Memory B cell (primary cell): Measurements from ENCODE around the gene ZNF599.

Source experiments
- ATAC-seq: fragments of 150-1000 bp; cut with Tn5 transposase; 2 replicates; pipeline ENCODE4 v1.10.0; 2021; ENCODE audit warnings: low read depth, mild to moderate bottlenecking, moderate library complexity
- DNase-seq, 2 donors: peaks; one replicate each; pipeline ENCODE4 v3.0.0; 2022; ENCODE audit warnings: low spot score in 2 of 2
- H3K27ac Mint-ChIP-seq: one replicate; pipeline ENCODE4 v1.8.0; 2022; ENCODE audit warnings: mild to moderate bottlenecking, moderate library complexity, mixed read lengths
- H3K27me3 Mint-ChIP-seq: one replicate; pipeline ENCODE4 v1.8.0; 2022; ENCODE audit warnings: mixed read lengths
- H3K36me3 Mint-ChIP-seq: one replicate; pipeline ENCODE4 v1.8.0; 2022; ENCODE audit warnings: mild to moderate bottlenecking, mixed read lengths
- H3K4me1 Mint-ChIP-seq: one replicate; pipeline ENCODE4 v1.8.0; 2022; ENCODE audit warnings: mixed read lengths
- H3K4me3 Mint-ChIP-seq: one replicate; pipeline ENCODE4 v1.8.0; 2022; ENCODE audit warnings: mild to moderate bottlenecking, moderate library complexity, mixed read lengths
- H3K9me3 Mint-ChIP-seq: one replicate; pipeline ENCODE4 v1.8.0; 2022; ENCODE audit warnings: mixed read lengths

ZNF599 gene

GRCh38 chr19:34778342-34778741 is 5.3 kb upstream of the ZNF599 start:
- H3K36me3 Mint-ChIP-seq = peaks cover 4% of the 10 kb centered on the region
- DNase-seq (no peak), ATAC-seq (no peak)
- H3K4me3 Mint-ChIP-seq = no peak overlapping the region
- H3K27ac Mint-ChIP-seq = no peak overlapping the region
- no peaks in the 10 kb centered on the region for H3K4me1 Mint-ChIP-seq
- H3K9me3 Mint-ChIP-seq = peaks cover 9% of the 10 kb centered on the region
- H3K27me3 Mint-ChIP-seq = peaks cover 9% of the 10 kb centered on the region

- peaks cover 5% of the 10 kb centered on the region for H3K4me1 Mint-ChIP-seq
- no peak overlapping the region for H3K4me3 Mint-ChIP-seq
- H3K27ac Mint-ChIP-seq = no peak overlapping the region
- peaks cover 4% of the 10 kb centered on the region for H3K27me3 Mint-ChIP-seq
- DNase-seq (no peak), ATAC-seq (no peak)
- peaks cover 3% of the 10 kb centered on the region for H3K36me3 Mint-ChIP-seq
- H3K9me3 Mint-ChIP-seq = peaks cover 4% of the 10 kb centered on the region
Observed at GRCh38 chr19:34774857-34775256, 1.8 kb upstream of the ZNF599 start.

GRCh38 chr19:34773555-34773864 is 495 bp upstream of the ZNF599 start:
- H3K36me3 Mint-ChIP-seq = peaks cover 5% of the 10 kb centered on the region
- peaks cover 4% of the 10 kb centered on the region for H3K9me3 Mint-ChIP-seq
- peaks cover 4% of the 10 kb centered on the region for H3K27me3 Mint-ChIP-seq
- peak overlapping the region; percentile 93 for H3K4me3 Mint-ChIP-seq
- H3K27ac Mint-ChIP-seq = no peak overlapping the region
- DNase-seq (no peak), ATAC-seq (no peak)
- peaks cover 5% of the 10 kb centered on the region for H3K4me1 Mint-ChIP-seq

GRCh38 chr19:34767951-34768350 is 5.1 kb downstream of the ZNF599 start:
- Mint-ChIP-seq H3K4me3 (no peak overlapping the region), H3K27me3 (no peaks in the 10 kb centered on the region), H3K36me3 (peaks cover 47% of the 10 kb centered on the region), H3K4me1 (peaks cover 5% of the 10 kb centered on the region), H3K9me3 (peaks cover 12% of the 10 kb centered on the region), H3K27ac (no peak overlapping the region)
- DNase-seq = no peak
- ATAC-seq = no peak

- H3K27ac Mint-ChIP-seq = no peak overlapping the region
- no peaks in the 10 kb centered on the region for H3K27me3 Mint-ChIP-seq
- ATAC-seq (no peak), DNase-seq (no peak)
- peaks cover 60% of the 10 kb centered on the region for H3K36me3 Mint-ChIP-seq
- H3K9me3 Mint-ChIP-seq = peaks cover 21% of the 10 kb centered on the region
- peaks cover 1% of the 10 kb centered on the region for H3K4me1 Mint-ChIP-seq
- no peak overlapping the region for H3K4me3 Mint-ChIP-seq
Observed at GRCh38 chr19:34766386-34766785, 6.6 kb downstream of the ZNF599 start.

GRCh38 chr19:34759218-34759917 is 13.6 kb downstream of the ZNF599 start:
- Mint-ChIP-seq H3K4me3 (no peak overlapping the region), H3K27ac (no peak overlapping the region), H3K4me1 (no peaks in the 10 kb centered on the region), H3K27me3 (no peaks in the 10 kb centered on the region), H3K9me3 (peaks cover 28% of the 10 kb centered on the region), H3K36me3 (peaks cover 39% of the 10 kb centered on the region)
- ATAC-seq (no peak), DNase-seq (no peak)

- H3K27ac Mint-ChIP-seq = no peak overlapping the region
- DNase-seq (no peak), ATAC-seq (no peak)
- no peaks in the 10 kb centered on the region for H3K4me1 Mint-ChIP-seq
- peaks cover 31% of the 10 kb centered on the region for H3K36me3 Mint-ChIP-seq
- H3K27me3 Mint-ChIP-seq = no peaks in the 10 kb centered on the region
- H3K9me3 Mint-ChIP-seq = peaks cover 30% of the 10 kb centered on the region
- H3K4me3 Mint-ChIP-seq = no peak overlapping the region
Observed at GRCh38 chr19:34757441-34757840, 15.6 kb downstream of the ZNF599 start.

- Mint-ChIP-seq H3K27me3 (no peaks in the 10 kb centered on the region), H3K27ac (no peak overlapping the region), H3K4me3 (no peak overlapping the region), H3K4me1 (no peaks in the 10 kb centered on the region), H3K9me3 (peaks cover 31% of the 10 kb centered on the region), H3K36me3 (peaks cover 50% of the 10 kb centered on the region)
- DNase-seq = no peak
- ATAC-seq = no peak
Observed at GRCh38 chr19:34744896-34745690, 27.9 kb downstream of the ZNF599 start.

GRCh38 chr19:34734537-34735103 is 38.4 kb downstream of the ZNF599 start:
- Mint-ChIP-seq H3K4me3 (peak overlapping the region; percentile 97), H3K27me3 (no peaks in the 10 kb centered on the region), H3K4me1 (peaks cover 16% of the 10 kb centered on the region), H3K36me3 (peaks cover 24% of the 10 kb centered on the region), H3K27ac (peak overlapping the region; percentile 93), H3K9me3 (peaks cover 11% of the 10 kb centered on the region)
- DNase-seq = no peak
- no peak for ATAC-seq

GRCh38 chr19:34733746-34734536 is 39.1 kb downstream of the ZNF599 start, which contains the start of gene ZNF181:
Gene ZNF181 (plus strand): TSS chr19:34734243. CDS start chr19:34735038, 795 bp downstream.
- peaks cover 19% of the 10 kb centered on the region for H3K36me3 Mint-ChIP-seq
- peak within 1 kb of the TSS; percentile 97 for H3K4me3 Mint-ChIP-seq
- peaks cover 16% of the 10 kb centered on the region for H3K4me1 Mint-ChIP-seq
- ATAC-seq (peak; percentile 81), DNase-seq (peak; percentile 59 to 71)
- peaks cover 8% of the 10 kb centered on the region for H3K9me3 Mint-ChIP-seq
- H3K27ac Mint-ChIP-seq = peak within 1 kb of the TSS; percentile 93
- H3K27me3 Mint-ChIP-seq = peaks cover 2% of the 10 kb centered on the region

- Mint-ChIP-seq H3K4me1 (peaks cover 16% of the 10 kb centered on the region), H3K27me3 (peaks cover 3% of the 10 kb centered on the region), H3K4me3 (peak overlapping the region; percentile 97), H3K36me3 (peaks cover 14% of the 10 kb centered on the region), H3K9me3 (peaks cover 6% of the 10 kb centered on the region), H3K27ac (peak overlapping the region; percentile 93)
- DNase-seq (no peak), ATAC-seq (peak; percentile 11)
Observed at GRCh38 chr19:34733266-34733745, 39.7 kb downstream of the ZNF599 start.

- peaks cover 6% of the 10 kb centered on the region for H3K9me3 Mint-ChIP-seq
- no peak overlapping the region for H3K27ac Mint-ChIP-seq
- H3K27me3 Mint-ChIP-seq = peaks cover 6% of the 10 kb centered on the region
- peaks cover 16% of the 10 kb centered on the region for H3K4me1 Mint-ChIP-seq
- DNase-seq (no peak), ATAC-seq (no peak)
- peaks cover 13% of the 10 kb centered on the region for H3K36me3 Mint-ChIP-seq
- peak overlapping the region; percentile 59 for H3K4me3 Mint-ChIP-seq
Observed at GRCh38 chr19:34732612-34733211, 40.3 kb downstream of the ZNF599 start.

- ATAC-seq (no peak), DNase-seq (no peak)
- Mint-ChIP-seq H3K27me3 (peaks cover 10% of the 10 kb centered on the region), H3K36me3 (peaks cover 13% of the 10 kb centered on the region), H3K4me3 (no peak overlapping the region), H3K27ac (no peak overlapping the region), H3K4me1 (peaks cover 16% of the 10 kb centered on the region), H3K9me3 (peaks cover 6% of the 10 kb centered on the region)
Observed at GRCh38 chr19:34731964-34732363, 41.1 kb downstream of the ZNF599 start.
